ENCODE results near the gene CCDC188.
A peak's percentile ranks its signal among the peaks of the same experiment; 100 is the strongest.

The CCDC188 gene

DNA sequence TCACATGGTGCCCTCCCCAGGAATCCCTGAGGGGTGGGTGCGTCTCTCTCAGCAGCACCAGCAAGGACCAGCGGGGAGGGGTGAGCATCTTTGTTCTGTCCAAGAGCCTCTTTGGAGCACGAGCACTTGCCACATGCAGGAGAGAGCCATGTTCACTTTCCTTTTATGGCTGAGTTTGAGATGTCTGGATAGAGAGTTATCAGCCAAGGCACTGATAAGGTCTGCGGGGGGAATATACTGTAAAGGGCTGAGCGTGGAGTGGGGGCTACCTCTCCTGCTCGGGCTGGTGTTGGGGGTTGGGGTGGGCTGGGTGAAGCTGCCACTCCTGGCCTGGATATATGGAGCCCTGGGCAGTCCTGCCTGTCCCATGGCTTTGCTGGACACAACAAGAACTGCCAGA is 34.9 kb upstream of the CCDC188 start:
- Histone ChIP-seq H3K4me3 (ENCODE audit: low read depth, low read length) (no peak overlapping the region), H3K9me3 (ENCODE audit: control insufficient read depth, insufficient read depth, low read depth, low read length) (no peaks in the 10 kb centered on the region), H3K36me3 (ENCODE audit: control insufficient read depth in 2 of 2, insufficient read depth in 1 of 2, low read length in 2 of 2) (no peaks in the 10 kb centered on the region), H3K4me1 (ENCODE audit: control insufficient read depth, insufficient read depth, low read length) (no peaks in the 10 kb centered on the region), H3K27ac (ENCODE audit: extremely low read depth, low read depth, low read length) (no peak overlapping the region)
- ChIA-PET POLR2A (no interaction called here), CTCF (interaction anchor here (0.6 to 2.6 kb wide), 5 partner anchors 10 to 58 kb away, joined by 3 to 25 read pairs (median 4); no protein-coding TSS in a partner anchor)
- peak; percentile 97 for TF ChIP-seq ZNF239 (tag by site-specific recombination; IDR thresholded peaks at IDR 0.05)
- TF ChIP-seq, protein P1, sequence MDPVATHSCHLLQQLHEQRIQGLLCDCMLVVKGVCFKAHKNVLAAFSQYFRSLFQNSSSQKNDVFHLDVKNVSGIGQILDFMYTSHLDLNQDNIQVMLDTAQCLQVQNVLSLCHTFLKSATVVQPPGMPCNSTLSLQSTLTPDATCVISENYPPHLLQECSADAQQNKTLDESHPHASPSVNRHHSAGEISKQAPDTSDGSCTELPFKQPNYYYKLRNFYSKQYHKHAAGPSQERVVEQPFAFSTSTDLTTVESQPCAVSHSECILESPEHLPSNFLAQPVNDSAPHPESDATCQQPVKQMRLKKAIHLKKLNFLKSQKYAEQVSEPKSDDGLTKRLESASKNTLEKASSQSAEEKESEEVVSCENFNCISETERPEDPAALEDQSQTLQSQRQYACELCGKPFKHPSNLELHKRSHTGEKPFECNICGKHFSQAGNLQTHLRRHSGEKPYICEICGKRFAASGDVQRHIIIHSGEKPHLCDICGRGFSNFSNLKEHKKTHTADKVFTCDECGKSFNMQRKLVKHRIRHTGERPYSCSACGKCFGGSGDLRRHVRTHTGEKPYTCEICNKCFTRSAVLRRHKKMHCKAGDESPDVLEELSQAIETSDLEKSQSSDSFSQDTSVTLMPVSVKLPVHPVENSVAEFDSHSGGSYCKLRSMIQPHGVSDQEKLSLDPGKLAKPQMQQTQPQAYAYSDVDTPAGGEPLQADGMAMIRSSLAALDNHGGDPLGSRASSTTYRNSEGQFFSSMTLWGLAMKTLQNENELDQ (tag by site-specific recombination; IDR thresholded peaks at IDR 0.05; ENCODE audit: low read depth): no peak

DNA sequence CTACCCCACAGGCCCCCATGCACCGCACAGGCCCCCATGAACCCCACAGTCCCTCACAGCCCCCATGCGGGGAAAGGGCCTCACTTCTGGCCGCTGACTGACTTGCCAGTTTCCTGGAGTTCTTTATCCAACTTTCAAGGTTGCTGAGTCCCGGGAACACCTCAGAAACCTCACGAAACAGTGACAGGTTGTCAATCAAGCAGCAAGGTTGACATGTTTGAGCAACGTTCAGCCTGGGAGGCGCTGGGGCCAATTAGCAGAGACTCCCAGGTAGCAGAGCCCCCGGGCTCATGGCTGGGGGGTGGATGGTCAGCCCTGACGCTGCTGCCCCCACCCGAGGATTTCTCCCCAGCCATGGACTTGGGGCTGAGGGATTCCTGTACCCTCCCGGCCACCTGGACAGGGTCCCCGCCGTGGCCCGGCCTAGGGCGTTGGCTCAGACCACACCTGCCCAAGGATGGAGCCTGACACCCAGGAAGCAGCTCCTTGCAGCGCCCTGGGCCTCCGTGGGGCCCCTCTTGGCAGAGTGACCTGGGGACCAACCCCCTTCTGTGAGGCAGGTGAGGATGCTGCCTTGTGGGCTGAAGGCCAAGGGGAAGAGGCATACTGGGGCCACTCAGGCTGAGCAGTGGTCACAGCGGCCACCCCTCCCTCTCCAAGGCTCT is 33.8 kb upstream of the CCDC188 start:
- no peak overlapping the region for H3K4me3 ChIP-seq (ENCODE audit: low read depth, low read length)
- no peak overlapping the region for H3K27ac ChIP-seq (ENCODE audit: extremely low read depth, low read depth, low read length)
- CTCF ChIA-PET: interaction anchor here (2.6 kb wide), 1 partner anchor 54 kb away, joined by 25 read pairs; no protein-coding TSS in a partner anchor
- H3K36me3 ChIP-seq (ENCODE audit: control insufficient read depth in 2 of 2, insufficient read depth in 1 of 2, low read length in 2 of 2): no peaks in the 10 kb centered on the region
- POLR2A ChIA-PET: no interaction called here
- no peak for TF ChIP-seq ZNF354C (tag by site-specific recombination; IDR thresholded peaks at IDR 0.05; ENCODE audit: borderline replicate concordance, low read depth)
- TF ChIP-seq, protein P2, sequence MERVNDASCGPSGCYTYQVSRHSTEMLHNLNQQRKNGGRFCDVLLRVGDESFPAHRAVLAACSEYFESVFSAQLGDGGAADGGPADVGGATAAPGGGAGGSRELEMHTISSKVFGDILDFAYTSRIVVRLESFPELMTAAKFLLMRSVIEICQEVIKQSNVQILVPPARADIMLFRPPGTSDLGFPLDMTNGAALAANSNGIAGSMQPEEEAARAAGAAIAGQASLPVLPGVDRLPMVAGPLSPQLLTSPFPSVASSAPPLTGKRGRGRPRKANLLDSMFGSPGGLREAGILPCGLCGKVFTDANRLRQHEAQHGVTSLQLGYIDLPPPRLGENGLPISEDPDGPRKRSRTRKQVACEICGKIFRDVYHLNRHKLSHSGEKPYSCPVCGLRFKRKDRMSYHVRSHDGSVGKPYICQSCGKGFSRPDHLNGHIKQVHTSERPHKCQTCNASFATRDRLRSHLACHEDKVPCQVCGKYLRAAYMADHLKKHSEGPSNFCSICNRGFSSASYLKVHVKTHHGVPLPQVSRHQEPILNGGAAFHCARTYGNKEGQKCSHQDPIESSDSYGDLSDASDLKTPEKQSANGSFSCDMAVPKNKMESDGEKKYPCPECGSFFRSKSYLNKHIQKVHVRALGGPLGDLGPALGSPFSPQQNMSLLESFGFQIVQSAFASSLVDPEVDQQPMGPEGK (tag by site-specific recombination; IDR thresholded peaks at IDR 0.05): 0 out of 2 replicates have a peak, but pooled peaks have one; percentile 17
- TF ChIP-seq, protein P3, sequence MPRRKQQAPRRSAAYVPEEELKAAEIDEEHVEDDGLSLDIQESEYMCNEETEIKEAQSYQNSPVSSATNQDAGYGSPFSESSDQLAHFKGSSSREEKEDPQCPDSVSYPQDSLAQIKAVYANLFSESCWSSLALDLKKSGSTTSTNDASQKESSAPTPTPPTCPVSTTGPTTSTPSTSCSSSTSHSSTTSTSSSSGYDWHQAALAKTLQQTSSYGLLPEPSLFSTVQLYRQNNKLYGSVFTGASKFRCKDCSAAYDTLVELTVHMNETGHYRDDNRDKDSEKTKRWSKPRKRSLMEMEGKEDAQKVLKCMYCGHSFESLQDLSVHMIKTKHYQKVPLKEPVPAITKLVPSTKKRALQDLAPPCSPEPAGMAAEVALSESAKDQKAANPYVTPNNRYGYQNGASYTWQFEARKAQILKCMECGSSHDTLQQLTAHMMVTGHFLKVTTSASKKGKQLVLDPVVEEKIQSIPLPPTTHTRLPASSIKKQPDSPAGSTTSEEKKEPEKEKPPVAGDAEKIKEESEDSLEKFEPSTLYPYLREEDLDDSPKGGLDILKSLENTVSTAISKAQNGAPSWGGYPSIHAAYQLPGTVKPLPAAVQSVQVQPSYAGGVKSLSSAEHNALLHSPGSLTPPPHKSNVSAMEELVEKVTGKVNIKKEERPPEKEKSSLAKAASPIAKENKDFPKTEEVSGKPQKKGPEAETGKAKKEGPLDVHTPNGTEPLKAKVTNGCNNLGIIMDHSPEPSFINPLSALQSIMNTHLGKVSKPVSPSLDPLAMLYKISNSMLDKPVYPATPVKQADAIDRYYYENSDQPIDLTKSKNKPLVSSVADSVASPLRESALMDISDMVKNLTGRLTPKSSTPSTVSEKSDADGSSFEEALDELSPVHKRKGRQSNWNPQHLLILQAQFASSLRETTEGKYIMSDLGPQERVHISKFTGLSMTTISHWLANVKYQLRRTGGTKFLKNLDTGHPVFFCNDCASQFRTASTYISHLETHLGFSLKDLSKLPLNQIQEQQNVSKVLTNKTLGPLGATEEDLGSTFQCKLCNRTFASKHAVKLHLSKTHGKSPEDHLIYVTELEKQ (tag by site-specific recombination; IDR thresholded peaks at IDR 0.05; ENCODE audit: borderline replicate concordance): 0 out of 2 replicates have a peak, but pooled peaks have one; percentile 31
- TF ChIP-seq ZNF596 (tag by site-specific recombination; IDR thresholded peaks at IDR 0.05): no peak
- TF ChIP-seq GLIS1 (tag by site-specific recombination; IDR thresholded peaks at IDR 0.05): peak; percentile 49
- TF ChIP-seq, protein P4, sequence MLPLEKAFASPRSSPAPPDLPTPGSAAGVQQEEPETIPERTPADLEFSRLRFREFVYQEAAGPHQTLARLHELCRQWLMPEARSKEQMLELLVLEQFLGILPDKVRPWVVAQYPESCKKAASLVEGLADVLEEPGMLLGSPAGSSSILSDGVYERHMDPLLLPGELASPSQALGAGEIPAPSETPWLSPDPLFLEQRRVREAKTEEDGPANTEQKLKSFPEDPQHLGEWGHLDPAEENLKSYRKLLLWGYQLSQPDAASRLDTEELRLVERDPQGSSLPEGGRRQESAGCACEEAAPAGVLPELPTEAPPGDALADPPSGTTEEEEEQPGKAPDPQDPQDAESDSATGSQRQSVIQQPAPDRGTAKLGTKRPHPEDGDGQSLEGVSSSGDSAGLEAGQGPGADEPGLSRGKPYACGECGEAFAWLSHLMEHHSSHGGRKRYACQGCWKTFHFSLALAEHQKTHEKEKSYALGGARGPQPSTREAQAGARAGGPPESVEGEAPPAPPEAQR (tag by site-specific recombination; IDR thresholded peaks at IDR 0.05): no peak
- no peak for TF ChIP-seq ZNF707 (tag by site-specific recombination; IDR thresholded peaks at IDR 0.05)
- TF ChIP-seq ZNF529 (tag by site-specific recombination; IDR thresholded peaks at IDR 0.05; ENCODE audit: insufficient replicate concordance): no peak
- TF ChIP-seq, protein P5, sequence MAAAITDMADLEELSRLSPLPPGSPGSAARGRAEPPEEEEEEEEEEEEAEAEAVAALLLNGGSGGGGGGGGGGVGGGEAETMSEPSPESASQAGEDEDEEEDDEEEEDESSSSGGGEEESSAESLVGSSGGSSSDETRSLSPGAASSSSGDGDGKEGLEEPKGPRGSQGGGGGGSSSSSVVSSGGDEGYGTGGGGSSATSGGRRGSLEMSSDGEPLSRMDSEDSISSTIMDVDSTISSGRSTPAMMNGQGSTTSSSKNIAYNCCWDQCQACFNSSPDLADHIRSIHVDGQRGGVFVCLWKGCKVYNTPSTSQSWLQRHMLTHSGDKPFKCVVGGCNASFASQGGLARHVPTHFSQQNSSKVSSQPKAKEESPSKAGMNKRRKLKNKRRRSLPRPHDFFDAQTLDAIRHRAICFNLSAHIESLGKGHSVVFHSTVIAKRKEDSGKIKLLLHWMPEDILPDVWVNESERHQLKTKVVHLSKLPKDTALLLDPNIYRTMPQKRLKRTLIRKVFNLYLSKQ (tag by site-specific recombination; IDR thresholded peaks at IDR 0.05; ENCODE audit: borderline replicate concordance): no peak
- TF ChIP-seq ZNF544 (tag by site-specific recombination; IDR thresholded peaks at IDR 0.05): no peak
- TF ChIP-seq, protein P6, sequence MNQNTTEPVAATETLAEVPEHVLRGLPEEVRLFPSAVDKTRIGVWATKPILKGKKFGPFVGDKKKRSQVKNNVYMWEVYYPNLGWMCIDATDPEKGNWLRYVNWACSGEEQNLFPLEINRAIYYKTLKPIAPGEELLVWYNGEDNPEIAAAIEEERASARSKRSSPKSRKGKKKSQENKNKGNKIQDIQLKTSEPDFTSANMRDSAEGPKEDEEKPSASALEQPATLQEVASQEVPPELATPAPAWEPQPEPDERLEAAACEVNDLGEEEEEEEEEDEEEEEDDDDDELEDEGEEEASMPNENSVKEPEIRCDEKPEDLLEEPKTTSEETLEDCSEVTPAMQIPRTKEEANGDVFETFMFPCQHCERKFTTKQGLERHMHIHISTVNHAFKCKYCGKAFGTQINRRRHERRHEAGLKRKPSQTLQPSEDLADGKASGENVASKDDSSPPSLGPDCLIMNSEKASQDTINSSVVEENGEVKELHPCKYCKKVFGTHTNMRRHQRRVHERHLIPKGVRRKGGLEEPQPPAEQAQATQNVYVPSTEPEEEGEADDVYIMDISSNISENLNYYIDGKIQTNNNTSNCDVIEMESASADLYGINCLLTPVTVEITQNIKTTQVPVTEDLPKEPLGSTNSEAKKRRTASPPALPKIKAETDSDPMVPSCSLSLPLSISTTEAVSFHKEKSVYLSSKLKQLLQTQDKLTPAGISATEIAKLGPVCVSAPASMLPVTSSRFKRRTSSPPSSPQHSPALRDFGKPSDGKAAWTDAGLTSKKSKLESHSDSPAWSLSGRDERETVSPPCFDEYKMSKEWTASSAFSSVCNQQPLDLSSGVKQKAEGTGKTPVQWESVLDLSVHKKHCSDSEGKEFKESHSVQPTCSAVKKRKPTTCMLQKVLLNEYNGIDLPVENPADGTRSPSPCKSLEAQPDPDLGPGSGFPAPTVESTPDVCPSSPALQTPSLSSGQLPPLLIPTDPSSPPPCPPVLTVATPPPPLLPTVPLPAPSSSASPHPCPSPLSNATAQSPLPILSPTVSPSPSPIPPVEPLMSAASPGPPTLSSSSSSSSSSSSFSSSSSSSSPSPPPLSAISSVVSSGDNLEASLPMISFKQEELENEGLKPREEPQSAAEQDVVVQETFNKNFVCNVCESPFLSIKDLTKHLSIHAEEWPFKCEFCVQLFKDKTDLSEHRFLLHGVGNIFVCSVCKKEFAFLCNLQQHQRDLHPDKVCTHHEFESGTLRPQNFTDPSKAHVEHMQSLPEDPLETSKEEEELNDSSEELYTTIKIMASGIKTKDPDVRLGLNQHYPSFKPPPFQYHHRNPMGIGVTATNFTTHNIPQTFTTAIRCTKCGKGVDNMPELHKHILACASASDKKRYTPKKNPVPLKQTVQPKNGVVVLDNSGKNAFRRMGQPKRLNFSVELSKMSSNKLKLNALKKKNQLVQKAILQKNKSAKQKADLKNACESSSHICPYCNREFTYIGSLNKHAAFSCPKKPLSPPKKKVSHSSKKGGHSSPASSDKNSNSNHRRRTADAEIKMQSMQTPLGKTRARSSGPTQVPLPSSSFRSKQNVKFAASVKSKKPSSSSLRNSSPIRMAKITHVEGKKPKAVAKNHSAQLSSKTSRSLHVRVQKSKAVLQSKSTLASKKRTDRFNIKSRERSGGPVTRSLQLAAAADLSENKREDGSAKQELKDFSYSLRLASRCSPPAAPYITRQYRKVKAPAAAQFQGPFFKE (tag by site-specific recombination; IDR thresholded peaks at IDR 0.05; ENCODE audit: borderline replicate concordance): no peak
- H3K9me3 ChIP-seq (ENCODE audit: control insufficient read depth, insufficient read depth, low read depth, low read length): no peaks in the 10 kb centered on the region
- H3K4me1 ChIP-seq (ENCODE audit: control insufficient read depth, insufficient read depth, low read length): no peaks in the 10 kb centered on the region
